Coronary artery (tissue), 2 donors: ENCODE measurements around the gene GGA1.
"Not testable (repeated sequence)": the region's sequence is repeated elsewhere in the genome, so short reads cannot be mapped to it uniquely, and the experiment has no call there.

Experiments used
- DNase-seq: peaks from one replicate; pipeline ENCODE4 v3.0.0-alpha.2; 2017; ENCODE audit warnings: low spot score
- H3K27ac ChIP-seq, 2 donors: fragments of 200-600 bp; sonication (generic); one replicate each; pipeline ENCODE4 v1.5.1; 2016 to 2019
- H3K4me3 ChIP-seq: fragments of 200-600 bp; sonication (generic); 2 replicates; pipeline ENCODE4 v1.5.1; 2016; ENCODE audit warnings: mild to moderate bottlenecking, moderate library complexity
- TF ChIP-seq, protein P1 (sequence below): fragments of 200-600 bp; sonication (generic); IDR thresholded peaks from one replicate; pipeline ENCODE4 v1.5.1; 2019; ENCODE audit warnings: antibody characterized with exemption

The GGA1 gene

DNA sequence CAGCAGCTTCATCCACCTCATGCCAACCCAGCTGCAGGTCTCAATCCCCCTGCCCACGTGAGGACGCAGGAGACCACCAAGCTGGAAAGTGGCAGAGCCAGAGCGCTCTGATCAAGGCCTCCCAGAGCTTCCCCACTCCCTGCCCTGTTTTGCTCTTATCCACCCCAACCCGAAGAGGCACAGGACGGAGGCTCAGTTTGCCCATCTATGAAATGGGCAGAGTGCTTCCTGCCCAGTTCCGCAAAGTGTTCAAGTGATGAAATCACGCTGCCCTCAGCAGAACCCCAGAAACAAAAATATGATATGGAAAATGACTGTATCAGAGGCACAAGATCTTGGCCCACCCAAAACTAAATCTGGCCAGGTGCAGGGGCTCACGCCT, 36.7 kb upstream of the GGA1 start:
- Histone ChIP-seq H3K27ac (no peak overlapping the region), H3K4me3 (no peak overlapping the region)
- DNase-seq: no peak
- TF ChIP-seq, protein P1, sequence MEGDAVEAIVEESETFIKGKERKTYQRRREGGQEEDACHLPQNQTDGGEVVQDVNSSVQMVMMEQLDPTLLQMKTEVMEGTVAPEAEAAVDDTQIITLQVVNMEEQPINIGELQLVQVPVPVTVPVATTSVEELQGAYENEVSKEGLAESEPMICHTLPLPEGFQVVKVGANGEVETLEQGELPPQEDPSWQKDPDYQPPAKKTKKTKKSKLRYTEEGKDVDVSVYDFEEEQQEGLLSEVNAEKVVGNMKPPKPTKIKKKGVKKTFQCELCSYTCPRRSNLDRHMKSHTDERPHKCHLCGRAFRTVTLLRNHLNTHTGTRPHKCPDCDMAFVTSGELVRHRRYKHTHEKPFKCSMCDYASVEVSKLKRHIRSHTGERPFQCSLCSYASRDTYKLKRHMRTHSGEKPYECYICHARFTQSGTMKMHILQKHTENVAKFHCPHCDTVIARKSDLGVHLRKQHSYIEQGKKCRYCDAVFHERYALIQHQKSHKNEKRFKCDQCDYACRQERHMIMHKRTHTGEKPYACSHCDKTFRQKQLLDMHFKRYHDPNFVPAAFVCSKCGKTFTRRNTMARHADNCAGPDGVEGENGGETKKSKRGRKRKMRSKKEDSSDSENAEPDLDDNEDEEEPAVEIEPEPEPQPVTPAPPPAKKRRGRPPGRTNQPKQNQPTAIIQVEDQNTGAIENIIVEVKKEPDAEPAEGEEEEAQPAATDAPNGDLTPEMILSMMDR: no peak

GRCh38 chr22:37575490-37576003, 33.1 kb upstream of the GGA1 start:
- TF ChIP-seq, protein P1: no peak
- DNase-seq: no peak
- Histone ChIP-seq H3K27ac (no peak overlapping the region), H3K4me3 (no peak overlapping the region)

- H3K27ac ChIP-seq: no peak overlapping the region
- TF ChIP-seq, protein P1: no peak
- H3K4me3 ChIP-seq: no peak overlapping the region
- no peak for DNase-seq
These were observed 30.6 kb upstream of the GGA1 start for GRCh38 chr22:37578002-37578401.

DNA sequence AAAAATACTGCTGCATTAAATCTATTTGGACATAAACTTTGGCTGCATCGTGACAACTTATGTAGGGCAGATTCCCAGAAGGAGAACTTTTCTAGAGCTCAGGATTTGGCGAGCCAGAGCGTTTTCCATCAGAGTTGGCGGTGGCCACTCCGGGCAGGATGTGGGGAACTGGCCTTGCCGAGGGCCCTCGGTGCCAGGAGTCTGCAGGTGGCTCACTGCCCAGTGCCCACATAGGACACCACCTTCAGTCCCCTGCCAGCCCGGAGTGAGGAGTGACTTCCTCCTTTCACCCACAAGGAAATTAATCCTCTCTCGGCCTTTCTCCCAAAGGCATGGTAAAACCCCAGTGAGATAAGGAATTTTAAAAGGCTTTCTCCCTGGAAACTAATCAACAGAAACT, 27.1 kb upstream of the GGA1 start:
- no peak overlapping the region for H3K4me3 ChIP-seq
- DNase-seq: no peak
- TF ChIP-seq, protein P1: no peak
- H3K27ac ChIP-seq: peak overlapping the region in 1 of 2 donors; percentile 5

DNA sequence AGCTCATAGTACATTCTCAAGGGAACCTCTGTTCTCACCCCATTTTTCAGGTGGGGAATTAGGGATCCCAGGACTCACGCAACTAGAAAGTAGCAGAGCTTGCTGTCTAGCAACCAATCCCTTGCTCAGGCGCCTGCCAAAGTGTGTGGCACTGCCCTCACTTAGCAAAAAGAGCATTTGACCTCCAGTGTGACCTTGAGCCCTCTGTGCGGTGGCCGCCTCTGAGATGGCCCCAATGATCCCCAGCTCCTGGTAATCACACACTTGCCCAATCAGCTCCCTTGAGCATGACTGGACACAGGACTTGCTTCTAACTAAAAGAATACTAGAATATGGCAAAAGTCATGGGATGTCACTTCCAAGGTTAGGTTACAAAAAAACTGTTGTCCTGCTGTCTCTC, 26.1 kb upstream of the GGA1 start:
- Histone ChIP-seq H3K4me3 (no peak overlapping the region), H3K27ac (no peak overlapping the region)
- TF ChIP-seq, protein P1: no peak
- DNase-seq: no peak

- H3K4me3 ChIP-seq: no peak overlapping the region
- H3K27ac ChIP-seq: no peak overlapping the region
- no peak for DNase-seq
- TF ChIP-seq, protein P1: no peak
These were observed 20.0 kb upstream of the GGA1 start for GRCh38 chr22:37588546-37589215.

DNA sequence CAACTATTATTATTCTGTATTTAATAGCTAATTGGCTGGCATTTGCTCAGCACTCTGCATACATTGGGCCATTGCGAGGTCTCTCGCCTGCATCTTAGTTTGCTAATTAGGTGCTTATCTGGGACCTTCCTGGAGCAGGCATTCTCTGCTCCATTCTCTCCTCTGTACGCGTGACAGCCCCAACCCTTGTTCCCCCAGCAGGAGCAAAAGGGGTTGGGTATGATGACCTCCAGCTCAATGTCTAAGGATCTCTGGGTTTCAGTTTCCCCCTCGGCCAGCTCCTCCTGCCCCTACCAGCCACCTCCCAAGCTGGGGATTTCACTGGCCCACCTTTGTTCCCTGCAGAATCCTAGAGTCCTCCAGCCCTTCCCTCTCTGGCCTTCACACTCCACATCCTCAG, 19.0 kb upstream of the GGA1 start:
- H3K4me3 ChIP-seq: no peak overlapping the region
- TF ChIP-seq, protein P1: no peak
- DNase-seq: no peak
- H3K27ac ChIP-seq: no peak overlapping the region

DNA sequence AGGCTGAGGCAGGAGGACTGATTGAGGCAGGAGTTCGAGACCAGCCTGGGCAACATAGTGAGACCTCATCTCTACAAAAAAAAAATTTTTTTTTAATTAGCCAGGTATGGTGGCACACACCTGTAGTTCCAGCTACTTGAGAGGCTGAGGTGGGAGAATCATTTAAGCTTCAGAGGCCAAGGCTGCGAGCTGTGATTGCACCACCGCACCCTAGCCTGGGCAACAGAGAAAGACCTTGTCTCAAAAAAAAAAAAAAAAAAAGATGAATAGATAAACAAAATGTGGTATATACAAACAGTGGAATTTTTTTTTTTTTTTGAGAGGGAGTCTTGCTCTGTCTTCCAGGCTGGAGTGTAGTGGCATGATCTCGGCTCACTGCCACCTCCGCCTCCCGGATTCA, 17.6 kb upstream of the GGA1 start:
- H3K4me3 ChIP-seq, DNase-seq, H3K27ac ChIP-seq: not testable (repeated sequence)
